GM19025 (cell line): ENCODE measurements around the gene CRHBP.

Experiments
- ATAC-seq: cut with Tn5 transposase; IDR thresholded peaks from one replicate; pipeline ENCODE4 v1.9.1; 2021; ENCODE audit warnings: mild to moderate bottlenecking, low read depth, moderate library complexity; ENCODE audit not compliant: unreplicated experiment

The CRHBP gene

GRCh38 chr5:77011498-77011897 lies 58.7 kb downstream of the CRHBP start:
- no peak for ATAC-seq

GRCh38 chr5:77012601-77013000 lies 59.8 kb downstream of the CRHBP start:
- ATAC-seq, result no peak

GRCh38 chr5:77015938-77016569 lies 63.2 kb downstream of the CRHBP start:
- no peak for ATAC-seq

- no peak for ATAC-seq
These were observed 64.1 kb downstream of the CRHBP start for GRCh38 chr5:77016962-77017361.

- ATAC-seq, result no peak
These were observed 64.8 kb downstream of the CRHBP start for GRCh38 chr5:77017668-77018067.
